SK-N-SH (cell line): ENCODE data around the gene LRIF1. TPM values are rescaled to one million over a fixed set of nuclear protein-coding genes. Genes with fewer than 3 reads are reported as not detected.

ENCODE experiments used
- CTCF ChIA-PET: fragments of 300-600, 350-600 bp; formaldehyde crosslinking; extraction: SDS; loops from one replicate; lab custom pipeline; 2021; lab: Yijun Ruan, JAX
- POLR2A ChIA-PET: fragments of 350-600 bp; sonication (Branson Sonifier 250); formaldehyde crosslinking; extraction: SDS; loops from one replicate; lab custom pipeline; 2020; ENCODE audit warnings: antibody characterized with exemption, inconsistent platforms; lab: Yijun Ruan, JAX
- DNase-seq: peaks from one replicate; pipeline ENCODE4 v3.0.0; 2012
- H2AFZ ChIP-seq: fragments of 200-600 bp; sonication (generic); 2 replicates; pipeline ENCODE4 v1.8.1; 2016; ENCODE audit warnings: antibody characterized with exemption, mild to moderate bottlenecking, low read depth
- H3F3A ChIP-seq: fragments of 200-600 bp; sonication (generic); replicated peaks from 2 replicates; pipeline ENCODE3; 2016; ENCODE audit warnings: antibody characterized with exemption, mild to moderate bottlenecking; ENCODE audit not compliant: insufficient read depth
- H3K27ac ChIP-seq, 2 experiments: fragments of 200-500 bp in 1 of 2; fragments of 200-600 bp in 1 of 2; sonication (Bioruptor generic) in 1 of 2; sonication (generic), shearing (Covaris generic) in 1 of 2; 2 replicates each; pipeline versions ENCODE4 v1.5.1 to v1.6.1; 2014 to 2016; ENCODE audit warnings: low read depth in 2 of 2, inconsistent platforms in 1 of 2, low read length in 1 of 2, mild to moderate bottlenecking in 1 of 2, mixed read lengths in 1 of 2
- H3K27me3 ChIP-seq: fragments of 200-600 bp; sonication (generic), shearing (Covaris generic); 2 replicates; pipeline ENCODE4 v1.6.1; 2016; ENCODE audit warnings: mixed run types; ENCODE audit not compliant: insufficient read depth
- H3K36me3 ChIP-seq, 2 experiments: fragments of 200-500 bp in 1 of 2; fragments of 200-600 bp in 1 of 2; sonication (Bioruptor generic) in 1 of 2; sonication (generic) in 1 of 2; replicated peaks in 1 of 2; 2 replicates each; pipeline versions ENCODE3 to v1.5.1; 2014 to 2016; ENCODE audit warnings: low read length in 1 of 2, mild to moderate bottlenecking in 1 of 2; ENCODE audit not compliant: insufficient read depth in 2 of 2, control insufficient read depth in 1 of 2
- H3K4me1 ChIP-seq, 2 experiments: fragments of 200-500 bp in 1 of 2; fragments of 200-600 bp in 1 of 2; sonication (Bioruptor generic) in 1 of 2; sonication (generic), shearing (Covaris generic) in 1 of 2; 2 replicates each; pipeline versions ENCODE4 v1.5.1 to v1.6.1; 2014 to 2016; ENCODE audit warnings: low read depth in 1 of 2, low read length in 1 of 2, mixed run types in 1 of 2; ENCODE audit not compliant: insufficient read depth in 2 of 2, control insufficient read depth in 1 of 2
- H3K4me2 ChIP-seq: fragments of 200-600 bp; sonication (generic), shearing (Covaris generic); 2 replicates; pipeline ENCODE4 v1.6.1; 2017; ENCODE audit warnings: mixed run types
- H3K4me3 ChIP-seq, 2 experiments: fragments of 200-500 bp in 1 of 2; fragments of 200-600 bp in 1 of 2; sonication (Bioruptor generic) in 1 of 2; sonication (generic), shearing (Covaris generic) in 1 of 2; 2 replicates each; pipeline versions ENCODE4 v1.5.1 to v1.8.1; 2014 to 2016; ENCODE audit warnings: low read depth in 2 of 2, inconsistent platforms in 1 of 2, low read length in 1 of 2, mild to moderate bottlenecking in 1 of 2, mixed read lengths in 1 of 2, moderate library complexity in 1 of 2
- H3K79me2 ChIP-seq: fragments of 200-600 bp; sonication (generic); 2 replicates; pipeline ENCODE4 v1.8.1; 2017; ENCODE audit warnings: mild to moderate bottlenecking; ENCODE audit not compliant: insufficient read depth
- H3K9ac ChIP-seq: fragments of 200-600 bp; sonication (generic); 2 replicates; pipeline ENCODE4 v1.6.1; 2017; ENCODE audit warnings: mixed run types
- H3K9me2 ChIP-seq: fragments of 200-600 bp; sonication (generic); 2 replicates; pipeline ENCODE4 v1.6.1; 2017; ENCODE audit warnings: mixed run types
- H3K9me3 ChIP-seq: fragments of 200-600 bp; sonication (generic); 2 replicates; pipeline ENCODE4 v1.6.1; 2017; ENCODE audit warnings: mixed run types, mild to moderate bottlenecking, moderate library complexity
- H4K20me1 ChIP-seq: fragments of 200-600 bp; sonication (generic); 2 replicates; pipeline ENCODE4 v1.6.1; 2017; ENCODE audit warnings: mild to moderate bottlenecking, mixed run types; ENCODE audit not compliant: insufficient read depth
- FOXJ3 ChIP-seq: sonication (generic); formaldehyde crosslinking; IDR thresholded peaks from 2 replicates; pipeline ENCODE4 v1.5.1; 2020; ENCODE audit warnings: mild to moderate bottlenecking, missing genetic modification reagents
- FOXM1 ChIP-seq: IDR thresholded peaks from 2 replicates; pipeline ENCODE4 v1.4.0; 2012; ENCODE audit warnings: low read depth, mild to moderate bottlenecking
- GABPA ChIP-seq: IDR thresholded peaks from 2 replicates; pipeline ENCODE4 v1.4.0; 2012; ENCODE audit warnings: low read depth, mild to moderate bottlenecking
- JUND ChIP-seq: IDR thresholded peaks from 2 replicates; pipeline ENCODE4 v1.4.0; 2012
- MEF2A ChIP-seq: IDR thresholded peaks from 2 replicates; pipeline ENCODE4 v1.4.0; 2012; ENCODE audit warnings: low read depth, borderline replicate concordance
- RAD21 ChIP-seq: IDR thresholded peaks from 2 replicates; pipeline ENCODE4 v1.6.1; 2012; ENCODE audit warnings: mild to moderate bottlenecking, low read length
- RXRA ChIP-seq: IDR thresholded peaks from 2 replicates; pipeline ENCODE4 v1.4.0; 2012; ENCODE audit warnings: low read depth, mild to moderate bottlenecking, borderline replicate concordance
- SMC3 ChIP-seq: IDR thresholded peaks from 2 replicates; pipeline ENCODE4 v1.6.1; 2012; ENCODE audit warnings: low read depth, low read length, improper control_type of control experiment
- TAF1 ChIP-seq: IDR thresholded peaks from 2 replicates; pipeline ENCODE4 v1.6.1; 2012; ENCODE audit warnings: low read depth, mild to moderate bottlenecking, low read length, moderate library complexity, borderline replicate concordance
- WGBS: methylation state at CpG from one replicate; pipeline ENCODE4 v1.1.6; 2017; ENCODE audit warnings: low lambda C conversion rate; 5-methylcytosine and 5-hydroxymethylcytosine counted together
- polyA plus RNA-seq, 3 experiments: library from polyadenylated mRNA; depleted of rRNA; stranded (reverse); fragments of >200 nt; gene quantifications; 2 replicates each; pipeline ENCODE4 v1.2.3, GENCODE V29; 2012
- TF ChIP-seq, protein P1 (sequence below): fragments of 200-600 bp; sonication (generic); IDR thresholded peaks from 2 replicates; pipeline ENCODE4 v1.6.1; 2017; ENCODE audit warnings: antibody characterized with exemption, mild to moderate bottlenecking, moderate library complexity
- TF ChIP-seq, protein P2 (sequence below): IDR thresholded peaks from 2 replicates; pipeline ENCODE4 v1.4.0; 2012; ENCODE audit warnings: low read depth, borderline replicate concordance

The LRIF1 gene
- polyA plus RNA-seq, 1 of the 3 experiments (the other 2 are of a cell fraction): 6.6 TPM

DNA sequence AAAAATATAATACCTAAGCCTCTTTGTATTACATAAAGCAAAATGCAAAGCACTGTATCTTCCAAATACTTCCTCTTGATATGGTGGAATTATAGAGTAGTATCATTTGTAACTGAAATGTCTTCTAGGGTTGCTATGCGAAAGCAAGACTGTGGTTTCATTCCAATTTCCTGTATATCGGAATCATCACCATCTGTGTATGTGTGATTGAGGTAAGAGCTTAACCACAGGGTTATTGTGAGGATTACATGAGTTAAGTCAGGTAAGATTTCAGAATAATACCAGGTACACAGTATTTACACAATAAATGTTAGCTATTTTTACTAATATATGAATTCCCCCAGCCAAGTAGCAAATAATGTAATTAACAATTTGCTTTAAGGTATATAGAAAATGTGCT lies 66.0 kb downstream of the LRIF1 start:
- no peak overlapping the region for H3K9ac ChIP-seq
- H3K27me3 ChIP-seq: peaks cover 5% of the 10 kb centered on the region; the same call in 1 of the 2 replicates
- H4K20me1 ChIP-seq: no peaks in the 10 kb centered on the region
- H2AFZ ChIP-seq: no peak overlapping the region
- no peak overlapping the region for H3K4me3 ChIP-seq
- H3K36me3 ChIP-seq: no peaks in the 10 kb centered on the region
- no peaks in the 10 kb centered on the region for H3F3A ChIP-seq
- no peak overlapping the region for H3K4me2 ChIP-seq
- CTCF ChIA-PET: no interaction called here
- H3K4me1 ChIP-seq: no peaks in the 10 kb centered on the region
- no peaks in the 10 kb centered on the region for H3K9me2 ChIP-seq
- DNase-seq: no peak
- TF ChIP-seq GABPA: no peak
- TF ChIP-seq FOXM1: no peak
- no peak for TF ChIP-seq RAD21
- no peak for TF ChIP-seq FOXJ3 (CRISPR knock-in tag)
- TF ChIP-seq SMC3: no peak
- TF ChIP-seq JUND: no peak
- TF ChIP-seq, protein P1, sequence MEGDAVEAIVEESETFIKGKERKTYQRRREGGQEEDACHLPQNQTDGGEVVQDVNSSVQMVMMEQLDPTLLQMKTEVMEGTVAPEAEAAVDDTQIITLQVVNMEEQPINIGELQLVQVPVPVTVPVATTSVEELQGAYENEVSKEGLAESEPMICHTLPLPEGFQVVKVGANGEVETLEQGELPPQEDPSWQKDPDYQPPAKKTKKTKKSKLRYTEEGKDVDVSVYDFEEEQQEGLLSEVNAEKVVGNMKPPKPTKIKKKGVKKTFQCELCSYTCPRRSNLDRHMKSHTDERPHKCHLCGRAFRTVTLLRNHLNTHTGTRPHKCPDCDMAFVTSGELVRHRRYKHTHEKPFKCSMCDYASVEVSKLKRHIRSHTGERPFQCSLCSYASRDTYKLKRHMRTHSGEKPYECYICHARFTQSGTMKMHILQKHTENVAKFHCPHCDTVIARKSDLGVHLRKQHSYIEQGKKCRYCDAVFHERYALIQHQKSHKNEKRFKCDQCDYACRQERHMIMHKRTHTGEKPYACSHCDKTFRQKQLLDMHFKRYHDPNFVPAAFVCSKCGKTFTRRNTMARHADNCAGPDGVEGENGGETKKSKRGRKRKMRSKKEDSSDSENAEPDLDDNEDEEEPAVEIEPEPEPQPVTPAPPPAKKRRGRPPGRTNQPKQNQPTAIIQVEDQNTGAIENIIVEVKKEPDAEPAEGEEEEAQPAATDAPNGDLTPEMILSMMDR: no peak
- TF ChIP-seq TAF1: no peak
- TF ChIP-seq RXRA: no peak
- TF ChIP-seq, protein P2, sequence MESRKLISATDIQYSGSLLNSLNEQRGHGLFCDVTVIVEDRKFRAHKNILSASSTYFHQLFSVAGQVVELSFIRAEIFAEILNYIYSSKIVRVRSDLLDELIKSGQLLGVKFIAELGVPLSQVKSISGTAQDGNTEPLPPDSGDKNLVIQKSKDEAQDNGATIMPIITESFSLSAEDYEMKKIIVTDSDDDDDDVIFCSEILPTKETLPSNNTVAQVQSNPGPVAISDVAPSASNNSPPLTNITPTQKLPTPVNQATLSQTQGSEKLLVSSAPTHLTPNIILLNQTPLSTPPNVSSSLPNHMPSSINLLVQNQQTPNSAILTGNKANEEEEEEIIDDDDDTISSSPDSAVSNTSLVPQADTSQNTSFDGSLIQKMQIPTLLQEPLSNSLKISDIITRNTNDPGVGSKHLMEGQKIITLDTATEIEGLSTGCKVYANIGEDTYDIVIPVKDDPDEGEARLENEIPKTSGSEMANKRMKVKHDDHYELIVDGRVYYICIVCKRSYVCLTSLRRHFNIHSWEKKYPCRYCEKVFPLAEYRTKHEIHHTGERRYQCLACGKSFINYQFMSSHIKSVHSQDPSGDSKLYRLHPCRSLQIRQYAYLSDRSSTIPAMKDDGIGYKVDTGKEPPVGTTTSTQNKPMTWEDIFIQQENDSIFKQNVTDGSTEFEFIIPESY: no peak
- no peak for TF ChIP-seq MEF2A
- H3K9me3 ChIP-seq: no peaks in the 10 kb centered on the region
- WGBS: 14% methylated on average over 2 of the region's 2 CpGs
- POLR2A ChIA-PET: no interaction called here
- H3K79me2 ChIP-seq: no peaks in the 10 kb centered on the region
- no peak overlapping the region for H3K27ac ChIP-seq

Other genes with a start within 250 kb of the LRIF1 start
- not detected in 2 replicates for gene CD53, start 90.8 kb downstream of the LRIF1 start, polyA plus RNA-seq (2012; rRNA removed)
- gene DRAM2, start 176.2 kb upstream of the LRIF1 start, polyA plus RNA-seq (2012; rRNA removed): 19.2 and 26.4 TPM in 2 replicates
- 11.6 and 17.6 TPM in 2 replicates for gene CEPT1, start 176.3 kb upstream of the LRIF1 start, polyA plus RNA-seq (2012; rRNA removed)
- gene DENND2D, start 236.7 kb upstream of the LRIF1 start, polyA plus RNA-seq (2012; rRNA removed): 1.3 and 1.6 TPM in 2 replicates